Heart left ventricle (tissue), 13 donors: ENCODE measurements around the gene DLEU7.

Experiments used
- POLR2A ChIP-seq, 2 donors: fragments of 450-650 bp; IDR thresholded peaks; one replicate each; pipeline ENCODE4 v1.6.1; 2017; ENCODE audit warnings: antibody characterized with exemption in 2 of 2, mild to moderate bottlenecking in 2 of 2, moderate library complexity in 2 of 2
- TF ChIP-seq, protein P1 (sequence below), 12 donors: fragments of 200-600 bp; sonication (generic) in 4 of 12; IDR thresholded peaks; one replicate each; pipeline versions ENCODE4 v1.5.0 to v1.8.0; 2018 to 2022; ENCODE audit warnings: antibody characterized with exemption in 12 of 12, mild to moderate bottlenecking in 5 of 12
- donor health status: ischemic (EF 13 %, LVEDD 7.1; RV severe dilation, severe dysfunction).
- donor health status: DM: no; HTN: yes; CAD: no.
- donor health status: DM: no; HTN: no; CAD: no.
- donor health status: ischemic (EF 25% LVEDD 6.9; RV normal size, moderate dysfunction).
- donor health status: ischemic (EF 25% LVEDD 5.7; RV mildly dilated, moderate dysfunction).
- donor health status: ischemic (EF 35%, LVEDD 5.7; RV mildly dilated, moderate dysfunction).
- donor health status: nonischemic (EF 11% LVEDD 7.7; RV severe dilation, severe dysfunction).
- donor health status: DM: yes; HTN: yes; CAD: no.
- donor health status: PGD.
- donor health status: ischemic (EF 29% LVEDD 5.4; RV normal size, mild dysfunction).
- donor health status: nonischemic (EF 23%, LVEDD 6.1; RV moderate dilation, normal function).

DNA sequence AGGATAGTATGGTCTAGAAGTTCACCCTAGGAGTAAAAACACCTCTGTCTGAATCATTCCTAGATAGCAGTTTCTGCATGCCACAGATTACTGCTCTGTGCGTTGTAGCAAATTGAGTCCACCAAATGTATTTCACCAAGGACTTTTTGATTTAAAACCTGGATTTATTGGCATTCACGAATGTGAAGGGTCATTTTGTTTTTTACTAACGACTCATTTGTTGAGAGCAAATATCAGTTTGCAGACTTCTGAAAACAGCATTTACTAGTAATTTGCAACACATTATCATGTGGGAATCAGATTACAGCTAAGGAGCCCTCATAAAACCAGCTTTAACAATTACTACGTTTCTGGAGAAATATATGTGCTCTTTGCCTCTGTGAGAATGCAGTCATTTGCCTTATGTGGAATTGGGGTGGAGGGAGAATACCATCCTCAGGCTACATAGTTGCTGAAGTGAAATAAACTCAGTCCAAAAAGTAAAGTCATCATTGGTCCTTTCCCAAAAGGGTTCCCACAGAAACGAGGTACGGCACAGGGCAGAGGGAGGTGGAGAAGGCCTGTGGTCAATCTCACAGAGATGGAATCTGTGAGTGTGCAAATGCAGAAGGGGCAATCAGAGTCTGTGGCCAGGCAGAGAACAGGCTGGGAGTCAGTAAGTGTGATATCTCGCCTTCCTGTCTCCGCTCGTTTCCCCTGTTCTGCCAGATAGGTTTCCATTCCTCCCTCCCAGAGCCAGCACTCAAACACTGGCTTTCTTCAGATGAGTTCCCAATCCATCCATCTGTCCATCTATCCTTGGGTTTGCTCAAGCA is 63.1 kb downstream of the DLEU7 start:
- TF ChIP-seq, protein P1, sequence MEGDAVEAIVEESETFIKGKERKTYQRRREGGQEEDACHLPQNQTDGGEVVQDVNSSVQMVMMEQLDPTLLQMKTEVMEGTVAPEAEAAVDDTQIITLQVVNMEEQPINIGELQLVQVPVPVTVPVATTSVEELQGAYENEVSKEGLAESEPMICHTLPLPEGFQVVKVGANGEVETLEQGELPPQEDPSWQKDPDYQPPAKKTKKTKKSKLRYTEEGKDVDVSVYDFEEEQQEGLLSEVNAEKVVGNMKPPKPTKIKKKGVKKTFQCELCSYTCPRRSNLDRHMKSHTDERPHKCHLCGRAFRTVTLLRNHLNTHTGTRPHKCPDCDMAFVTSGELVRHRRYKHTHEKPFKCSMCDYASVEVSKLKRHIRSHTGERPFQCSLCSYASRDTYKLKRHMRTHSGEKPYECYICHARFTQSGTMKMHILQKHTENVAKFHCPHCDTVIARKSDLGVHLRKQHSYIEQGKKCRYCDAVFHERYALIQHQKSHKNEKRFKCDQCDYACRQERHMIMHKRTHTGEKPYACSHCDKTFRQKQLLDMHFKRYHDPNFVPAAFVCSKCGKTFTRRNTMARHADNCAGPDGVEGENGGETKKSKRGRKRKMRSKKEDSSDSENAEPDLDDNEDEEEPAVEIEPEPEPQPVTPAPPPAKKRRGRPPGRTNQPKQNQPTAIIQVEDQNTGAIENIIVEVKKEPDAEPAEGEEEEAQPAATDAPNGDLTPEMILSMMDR (IDR thresholded peaks at IDR 0.05): no peak
- no peak for TF ChIP-seq POLR2A (IDR thresholded peaks at IDR 0.05)
